HG02943 (cell line): ENCODE measurements around the gene CTAGE9.
"Not testable (repeated sequence)": the region's sequence is repeated elsewhere in the genome, so short reads cannot be mapped to it uniquely, and the experiment has no call there.

ENCODE experiments used
- ATAC-seq: cut with Tn5 transposase; IDR thresholded peaks from one replicate; pipeline ENCODE4 v1.9.1; 2021; ENCODE audit warnings: mild to moderate bottlenecking, low read depth, moderate library complexity; ENCODE audit not compliant: unreplicated experiment

CTAGE9 gene

GRCh38 chr6:131710917-131711316, at the start of gene CTAGE9:
Gene CTAGE9 (minus strand): TSS chr6:131711017. CDS start chr6:131711017, 0 bp downstream.
- not testable (repeated sequence) for ATAC-seq

GRCh38 chr6:131758920-131759319, 48.1 kb upstream of the CTAGE9 start:
- no peak for ATAC-seq

- ATAC-seq: no peak
Observed at GRCh38 chr6:131756039-131756438, 45.2 kb upstream of the CTAGE9 start.

- ATAC-seq: no peak
Observed at GRCh38 chr6:131755597-131755996, 44.8 kb upstream of the CTAGE9 start.

- ATAC-seq: no peak
Observed at GRCh38 chr6:131754715-131755567, 44.1 kb upstream of the CTAGE9 start.

GRCh38 chr6:131754088-131754487, 43.3 kb upstream of the CTAGE9 start:
- ATAC-seq: no peak

GRCh38 chr6:131751012-131751715, 40.3 kb upstream of the CTAGE9 start:
- ATAC-seq: not testable (repeated sequence)

- ATAC-seq: no peak
Observed at GRCh38 chr6:131749023-131749422, 38.2 kb upstream of the CTAGE9 start.

- no peak for ATAC-seq
Observed at GRCh38 chr6:131747821-131748353, 37.1 kb upstream of the CTAGE9 start.

- no peak for ATAC-seq
Observed at GRCh38 chr6:131745476-131745875, 34.7 kb upstream of the CTAGE9 start.

GRCh38 chr6:131744432-131745287, 33.8 kb upstream of the CTAGE9 start:
- ATAC-seq: no peak

GRCh38 chr6:131741688-131742393, 31.0 kb upstream of the CTAGE9 start:
- no peak for ATAC-seq

GRCh38 chr6:131740161-131740560, 29.3 kb upstream of the CTAGE9 start:
- no peak for ATAC-seq

- ATAC-seq: no peak
Observed at GRCh38 chr6:131739136-131739535, 28.3 kb upstream of the CTAGE9 start.

- ATAC-seq: no peak
Observed at GRCh38 chr6:131736811-131737210, 26.0 kb upstream of the CTAGE9 start.

- no peak for ATAC-seq
Observed at GRCh38 chr6:131736003-131736596, 25.3 kb upstream of the CTAGE9 start.

GRCh38 chr6:131733376-131734016, 22.7 kb upstream of the CTAGE9 start:
- ATAC-seq: no peak

GRCh38 chr6:131731224-131731623, 20.4 kb upstream of the CTAGE9 start:
- no peak for ATAC-seq

GRCh38 chr6:131730264-131730663, 19.4 kb upstream of the CTAGE9 start:
- ATAC-seq: no peak
